NCI-H524 (cell line): ENCODE measurements around the gene KCNQ5.

Experiments
- DNase-seq, 2 experiments: peaks; one replicate each; lab custom pipeline; 2025; lab: John Stamatoyannopoulos, UW

Gene KCNQ5

GRCh38 chr6:72911463-72912155, 289.7 kb downstream of the KCNQ5 start:
- no peak for DNase-seq

DNA sequence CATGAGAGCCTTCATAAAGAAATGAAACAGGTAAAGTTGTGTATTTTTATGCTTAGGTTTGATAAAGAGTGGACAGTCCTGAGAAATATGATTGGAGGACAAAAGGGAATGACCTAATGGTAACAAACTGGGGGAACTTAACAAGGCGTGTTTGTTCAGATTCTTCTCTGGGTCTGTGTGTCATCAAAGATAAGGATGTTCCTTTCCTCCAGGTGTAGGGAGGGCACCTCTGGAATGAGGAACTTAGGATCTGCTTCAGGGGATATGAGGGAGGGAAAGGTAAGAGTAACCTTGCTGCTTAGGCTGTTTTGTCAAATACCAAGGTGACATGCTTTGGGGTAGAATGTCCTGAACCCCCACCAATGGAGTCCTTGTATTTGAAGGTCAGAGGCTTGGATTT, 291.9 kb downstream of the KCNQ5 start:
- DNase-seq: no peak

- no peak for DNase-seq
Measured at GRCh38 chr6:72916298-72916697, 294.4 kb downstream of the KCNQ5 start.

- DNase-seq: no peak
Measured at GRCh38 chr6:72916906-72917305, 295.0 kb downstream of the KCNQ5 start.

GRCh38 chr6:72922401-72922800, 300.5 kb downstream of the KCNQ5 start:
- DNase-seq: no peak

- DNase-seq: no peak
Measured at GRCh38 chr6:72925136-72925535, 303.3 kb downstream of the KCNQ5 start.

- DNase-seq: peak; percentile 92 to 96
Measured at GRCh38 chr6:72930556-72931132, 308.8 kb downstream of the KCNQ5 start.

GRCh38 chr6:72931325-72931887, 309.5 kb downstream of the KCNQ5 start:
- DNase-seq: peak in 1 of 2 experiments; percentile 56

DNA sequence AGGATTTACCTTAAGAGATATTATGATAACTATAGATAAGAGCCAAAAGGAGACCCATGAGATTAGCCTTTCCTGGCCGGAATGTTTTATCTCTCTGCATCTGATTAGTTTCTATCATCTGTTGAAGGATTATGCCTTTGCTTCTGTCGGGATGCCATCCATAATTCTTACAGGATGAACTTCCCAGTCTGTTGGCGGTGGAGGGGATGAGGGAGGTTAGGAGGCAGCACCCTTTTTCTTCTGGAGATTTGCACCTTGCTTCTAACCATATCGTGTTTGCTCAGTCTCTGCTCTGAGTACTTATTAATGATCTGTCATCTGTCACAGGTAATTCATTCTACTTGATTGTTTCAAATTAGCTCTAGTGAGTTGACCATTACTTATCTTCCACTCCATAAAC, 311.4 kb downstream of the KCNQ5 start:
- peak; percentile 80 to 92 for DNase-seq

GRCh38 chr6:72936766-72937559, 315.1 kb downstream of the KCNQ5 start:
- no peak for DNase-seq

DNA sequence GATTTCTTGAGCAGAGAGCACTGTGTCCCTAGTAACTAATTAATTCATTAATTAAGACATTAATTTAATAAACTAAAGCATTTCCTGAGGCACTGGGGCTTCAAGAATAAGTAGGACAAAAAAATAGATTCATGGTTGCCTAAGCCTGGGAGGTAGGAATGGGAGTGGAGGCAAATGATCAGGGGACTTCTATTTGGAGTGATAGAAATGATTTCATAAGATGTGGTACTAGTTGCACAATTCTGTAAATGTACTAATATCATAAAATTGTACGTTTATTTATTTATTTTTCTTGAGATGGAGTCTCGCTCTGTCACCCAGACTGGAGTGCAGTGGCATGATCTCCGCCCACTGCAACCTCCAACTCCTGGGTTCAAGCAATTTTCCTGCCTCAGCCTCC, 316.2 kb downstream of the KCNQ5 start:
- no peak for DNase-seq

DNA sequence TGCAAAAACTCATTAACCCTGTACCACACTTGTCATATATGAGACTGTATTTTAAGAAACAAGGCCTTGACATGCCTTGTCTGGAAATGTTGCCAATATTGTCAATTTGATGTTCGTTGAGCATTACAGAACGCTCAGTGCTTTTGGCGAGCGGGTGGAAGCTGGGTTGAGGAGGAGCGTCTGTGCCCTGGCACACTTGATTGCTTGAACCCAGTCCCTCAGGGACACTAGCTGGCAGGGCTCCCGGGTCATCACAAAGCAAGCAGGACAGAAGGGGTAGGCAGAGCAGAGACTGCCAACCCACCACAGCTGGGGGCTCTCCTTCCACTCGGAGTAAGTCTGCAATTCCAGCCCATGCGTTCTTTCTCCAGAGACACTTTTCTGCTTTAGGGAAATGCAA, 317.1 kb downstream of the KCNQ5 start:
- DNase-seq: no peak

GRCh38 chr6:72940265-72940664, 318.4 kb downstream of the KCNQ5 start:
- DNase-seq: no peak

DNA sequence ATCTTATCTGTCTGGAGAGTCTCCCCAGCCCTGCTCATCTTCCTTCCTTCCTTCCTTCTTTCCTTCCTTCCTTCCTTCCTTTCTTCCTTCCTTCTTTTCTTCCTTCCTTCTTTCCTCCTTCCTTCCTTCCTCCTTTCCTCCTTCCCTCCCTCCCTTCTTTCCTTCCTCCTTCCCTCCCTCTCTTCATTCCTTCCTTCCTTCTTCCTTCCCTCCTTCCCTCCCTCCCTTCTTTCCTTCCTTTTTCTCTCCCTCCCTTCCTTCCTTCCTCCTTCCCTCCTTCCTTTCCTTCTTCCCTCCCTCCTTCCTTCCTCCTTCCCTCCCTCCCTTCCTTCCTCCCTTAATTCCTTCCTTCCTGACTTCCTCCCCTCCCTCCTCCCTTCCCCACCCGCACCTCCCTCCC, 319.4 kb downstream of the KCNQ5 start:
- no peak for DNase-seq

DNA sequence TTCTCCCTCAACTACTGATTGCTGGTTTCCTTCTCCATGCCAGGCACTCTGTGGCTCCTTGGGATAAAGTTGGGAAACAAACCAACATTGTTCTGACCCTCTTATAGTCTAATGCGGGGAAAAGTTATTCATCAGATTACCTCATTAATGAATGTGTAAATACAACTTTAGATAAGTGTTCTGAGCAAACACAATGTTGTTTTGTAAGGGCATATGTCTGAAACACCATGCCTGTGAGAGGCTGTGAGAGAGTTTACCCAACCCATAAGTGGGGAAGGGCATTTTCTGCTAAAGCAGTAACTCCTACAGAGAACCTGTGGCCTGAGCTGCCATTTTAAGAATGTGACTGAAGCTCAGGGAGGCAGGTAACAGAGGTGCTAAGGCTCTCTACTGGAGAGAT, 319.9 kb downstream of the KCNQ5 start:
- no peak for DNase-seq

DNA sequence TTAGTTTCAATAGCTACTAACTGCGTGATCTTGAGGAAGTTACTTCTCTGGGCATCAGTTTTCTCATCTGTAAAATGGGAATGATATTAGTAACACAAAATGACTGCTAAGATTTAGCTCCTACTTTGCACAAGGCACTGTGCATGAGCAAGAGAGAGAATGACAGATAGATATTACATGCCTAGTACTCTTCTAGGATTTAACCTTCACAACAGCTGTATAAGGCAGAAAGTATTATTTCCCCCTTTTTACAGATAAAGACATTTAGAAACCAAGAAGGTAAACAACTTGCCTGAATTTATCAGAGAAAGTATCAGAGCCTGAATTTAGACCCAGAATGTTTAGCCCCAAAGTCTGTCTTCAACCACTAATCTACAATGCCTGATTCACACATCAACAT, 321.8 kb downstream of the KCNQ5 start:
- DNase-seq: no peak

GRCh38 chr6:72944660-72945059, 322.8 kb downstream of the KCNQ5 start:
- DNase-seq: no peak

DNA sequence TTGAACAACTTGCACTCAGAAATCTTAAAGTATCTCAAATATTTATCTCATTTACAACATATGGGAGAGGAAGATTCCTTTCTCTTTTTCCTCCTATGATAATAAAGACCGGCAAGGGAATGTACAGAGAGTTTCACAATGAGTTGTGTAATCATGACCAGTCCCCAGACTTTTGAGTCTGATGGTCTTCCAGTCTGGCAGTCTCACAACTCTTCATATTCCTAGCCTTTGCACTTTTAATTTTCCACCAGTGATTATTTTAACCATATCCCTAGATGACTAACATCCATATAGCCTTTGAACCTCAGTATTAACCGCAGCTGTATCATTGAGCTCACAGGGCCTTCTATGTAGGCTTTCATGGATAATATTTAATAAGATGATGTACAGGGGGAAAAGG, 324.9 kb downstream of the KCNQ5 start:
- no peak for DNase-seq

- no peak for DNase-seq
Measured at GRCh38 chr6:72947534-72947933, 325.7 kb downstream of the KCNQ5 start.

- DNase-seq: no peak
Measured at GRCh38 chr6:72948153-72948552, 326.3 kb downstream of the KCNQ5 start.

DNA sequence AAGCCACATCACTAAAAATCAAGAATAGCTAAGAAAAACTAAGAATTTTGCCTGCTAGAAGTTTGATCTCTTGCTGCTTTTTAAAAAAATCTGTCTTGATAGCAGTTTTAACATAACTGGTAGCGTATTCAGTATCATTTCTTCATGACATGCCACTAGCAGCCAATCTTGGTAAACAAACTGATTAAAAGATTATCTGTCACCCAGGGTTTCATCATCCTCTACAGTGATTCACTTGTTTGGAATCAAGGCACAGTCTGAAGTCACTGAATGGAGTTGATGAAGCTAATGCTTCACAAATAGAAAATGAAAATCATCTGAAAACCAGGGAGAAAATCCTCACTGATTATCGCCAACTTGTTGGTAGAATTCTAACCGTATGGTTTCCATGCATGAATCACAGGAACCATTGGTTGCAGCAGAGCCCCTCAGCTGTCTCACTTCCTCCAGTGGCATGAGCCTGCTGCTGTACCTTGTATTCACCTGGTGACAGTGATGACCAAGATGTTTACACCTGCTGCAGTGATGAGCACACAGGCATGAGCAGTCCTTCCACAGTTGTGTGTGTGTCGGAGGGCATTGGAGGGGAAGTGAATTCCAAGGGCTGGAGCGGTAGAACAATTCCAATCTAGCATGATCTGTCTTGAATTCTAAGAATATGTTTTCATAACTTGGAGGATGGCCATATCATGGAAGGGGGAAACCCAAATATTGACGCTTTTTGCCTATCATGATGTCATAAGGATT, 328.4 kb downstream of the KCNQ5 start:
- DNase-seq: no peak
